DMS79 (cell line): Measurements from ENCODE around the gene HOXC10.

Experiments used
- DNase-seq: peaks from one replicate; lab custom pipeline; 2025; lab: John Stamatoyannopoulos, UW

Gene HOXC10

DNA sequence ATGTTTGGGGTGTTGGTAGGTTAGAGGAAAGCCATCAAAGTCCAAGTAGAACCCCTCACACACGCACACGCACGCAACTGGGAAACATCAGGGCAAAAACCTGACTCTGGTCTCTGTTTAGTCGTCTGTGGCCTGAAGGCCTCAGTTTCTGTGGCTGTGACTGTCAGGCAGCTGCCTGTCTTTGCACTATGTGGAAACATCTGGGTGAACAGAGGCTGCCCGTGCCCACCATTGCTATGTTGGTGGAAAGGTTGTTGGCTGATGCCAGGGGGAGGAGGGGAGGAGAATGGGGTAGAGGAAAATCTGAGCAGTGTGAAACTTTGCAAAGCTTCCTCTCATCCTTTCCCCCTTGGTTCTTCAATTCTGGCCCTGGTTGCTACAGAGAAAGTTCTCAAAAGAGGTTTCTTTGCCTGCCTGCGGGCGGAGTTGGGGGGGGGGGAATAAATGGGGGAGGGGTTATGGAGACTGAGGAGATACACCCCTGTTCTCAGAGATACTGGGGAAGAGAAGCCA lies 7.5 kb downstream of the HOXC10 start:
- no peak for DNase-seq

DNA sequence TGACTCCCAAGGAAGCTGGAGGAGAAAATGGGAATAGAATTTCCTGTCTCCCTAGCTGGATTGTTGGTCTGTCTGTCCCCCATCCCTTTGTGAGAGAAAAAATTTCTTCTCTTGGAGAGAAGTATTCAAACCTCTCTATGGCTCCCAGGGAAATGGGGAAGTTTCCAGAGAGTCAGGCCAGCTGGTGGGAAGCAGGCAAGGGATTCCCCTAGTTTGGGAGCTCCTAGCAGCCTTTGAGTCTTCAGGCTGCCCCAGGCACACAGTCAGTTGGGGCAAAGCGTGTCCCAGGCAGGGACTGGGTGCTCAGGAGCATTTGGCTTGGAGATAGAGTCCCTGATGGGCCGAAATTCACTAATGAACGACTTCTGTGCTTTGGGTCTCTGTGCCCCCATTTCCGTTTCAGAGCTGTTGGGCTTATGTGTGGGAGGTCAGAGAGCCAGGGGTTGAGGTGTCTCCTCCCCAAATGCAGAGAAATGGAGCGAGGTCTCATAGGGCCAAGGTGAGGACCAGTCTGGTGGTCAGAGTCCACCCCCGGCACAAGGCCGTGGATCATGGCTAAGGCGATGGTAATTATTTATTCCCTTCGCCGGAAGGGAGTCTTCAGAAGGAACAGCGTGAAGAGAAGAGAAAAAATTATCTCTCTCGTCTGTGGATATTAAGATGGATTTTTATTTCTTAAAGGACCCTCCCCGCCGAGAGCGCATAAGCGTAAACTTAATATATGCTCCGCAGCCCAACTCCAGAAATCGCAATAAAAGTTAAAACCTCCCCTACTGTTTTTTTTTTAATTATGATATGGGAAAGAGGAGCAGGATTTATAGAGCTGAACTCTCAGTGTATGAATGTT lies 8.4 kb downstream of the HOXC10 start:
- DNase-seq, result no peak

DNA sequence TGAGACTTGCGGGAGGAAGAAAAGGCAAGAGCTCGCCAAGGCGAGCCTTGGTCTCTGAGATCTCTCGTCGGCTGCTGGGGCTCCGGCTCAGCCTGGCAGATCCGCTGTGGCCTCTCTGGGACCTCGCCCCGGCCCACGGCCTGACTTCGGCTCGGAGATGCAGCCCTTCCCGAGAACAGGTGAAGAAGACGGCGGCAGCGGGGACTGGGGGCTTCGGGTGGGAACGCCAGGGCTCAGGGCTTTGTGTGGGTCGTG lies 9.0 kb downstream of the HOXC10 start:
- no peak for DNase-seq

DNA sequence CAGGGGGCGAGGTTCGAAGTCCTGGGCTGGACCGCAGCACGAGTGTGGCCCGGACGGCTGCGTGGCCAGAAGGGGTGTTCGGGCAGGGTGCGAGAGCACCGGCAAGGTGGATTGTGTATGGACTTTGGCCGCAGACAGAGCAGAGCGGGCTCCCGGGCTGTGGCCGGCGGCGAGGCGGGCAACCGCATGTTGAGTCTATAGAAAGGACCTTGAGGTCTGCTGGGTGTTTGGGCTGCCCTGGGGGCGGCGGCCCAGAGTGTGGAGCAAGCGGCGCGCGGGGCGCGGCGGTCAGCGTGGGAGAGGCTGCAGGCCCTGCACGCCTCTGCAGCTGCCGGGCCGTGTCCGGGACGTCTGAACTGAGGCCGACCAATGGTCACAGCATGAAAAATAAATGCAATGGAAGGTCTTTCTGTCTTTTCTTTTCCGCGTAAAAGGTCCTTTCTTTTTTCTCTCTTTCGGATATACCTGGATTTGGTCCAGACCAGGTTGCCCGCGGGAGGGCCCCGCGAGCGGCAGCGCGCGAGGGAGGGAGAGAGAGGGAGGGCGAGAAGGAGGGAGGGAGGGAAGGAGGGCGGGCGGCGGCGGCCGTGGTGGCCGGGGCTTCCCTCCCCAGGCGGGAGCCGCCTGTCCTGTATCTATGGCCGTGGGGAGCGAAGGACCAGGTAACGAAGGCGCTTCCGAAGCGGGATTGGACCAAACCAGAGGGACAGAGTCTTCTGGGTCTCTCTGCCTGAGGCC lies 9.5 kb downstream of the HOXC10 start:
- DNase-seq, result no peak

DNA sequence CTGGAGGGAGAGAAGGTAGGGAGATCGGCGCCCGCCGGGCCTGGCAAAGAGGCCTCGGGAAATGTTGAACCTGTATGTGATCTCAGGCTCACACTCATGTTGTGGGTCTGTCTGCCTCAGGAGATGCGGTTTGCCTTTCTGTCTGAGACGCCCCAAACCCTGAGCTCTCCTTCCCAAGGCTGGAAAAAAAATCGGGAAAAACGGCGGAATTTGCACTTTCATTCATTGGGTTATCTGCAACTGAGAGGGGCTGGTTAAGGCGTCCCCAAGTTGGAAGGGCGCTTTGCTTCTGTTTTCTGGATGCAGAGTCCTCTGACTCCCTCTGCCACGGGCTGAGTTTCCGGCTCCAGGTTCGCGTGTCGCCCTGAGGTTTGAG lies 10.0 kb downstream of the HOXC10 start:
- no peak for DNase-seq

DNA sequence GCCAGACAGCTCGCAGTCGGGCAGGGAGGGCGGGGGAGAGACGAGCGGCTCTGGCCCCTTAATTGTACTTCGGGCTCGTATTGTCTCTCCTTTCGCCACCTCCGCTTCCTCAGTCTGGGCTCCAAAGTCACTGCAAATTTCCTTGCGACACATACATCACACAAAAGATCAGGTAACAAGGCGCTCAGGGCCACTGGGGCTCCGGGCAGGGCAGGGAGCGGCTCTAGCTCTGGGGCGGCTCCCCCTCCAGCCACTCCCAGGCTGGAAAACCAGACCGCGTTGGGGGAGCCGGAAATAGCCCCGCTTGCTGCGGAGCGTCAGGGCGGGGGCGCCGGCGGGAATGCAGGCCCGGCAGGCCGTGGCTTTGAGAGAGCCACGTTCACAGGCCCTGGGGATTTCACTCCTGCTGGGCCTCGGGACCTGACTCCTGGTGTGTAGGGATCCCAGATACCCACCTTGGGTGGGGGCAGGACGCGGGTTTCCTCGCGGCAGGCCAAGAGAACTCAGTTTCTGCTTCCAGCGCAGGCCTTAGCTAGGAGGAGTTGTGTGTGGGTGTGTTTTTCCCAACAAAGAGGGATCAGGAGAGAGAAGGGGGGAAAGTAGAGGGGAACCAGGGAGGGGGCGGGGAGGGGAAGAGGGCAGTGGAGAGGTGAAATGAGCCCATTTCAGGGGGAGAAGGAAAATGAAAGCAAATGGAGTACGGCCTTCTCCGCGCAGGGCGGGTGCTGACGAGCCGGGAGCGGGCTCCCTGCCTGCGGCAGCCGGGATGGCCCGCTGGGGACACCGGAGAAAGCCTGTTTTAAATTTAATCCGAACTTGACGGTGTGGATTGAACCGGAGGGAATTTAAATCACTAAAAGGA lies 10.7 kb downstream of the HOXC10 start:
- DNase-seq, result no peak

DNA sequence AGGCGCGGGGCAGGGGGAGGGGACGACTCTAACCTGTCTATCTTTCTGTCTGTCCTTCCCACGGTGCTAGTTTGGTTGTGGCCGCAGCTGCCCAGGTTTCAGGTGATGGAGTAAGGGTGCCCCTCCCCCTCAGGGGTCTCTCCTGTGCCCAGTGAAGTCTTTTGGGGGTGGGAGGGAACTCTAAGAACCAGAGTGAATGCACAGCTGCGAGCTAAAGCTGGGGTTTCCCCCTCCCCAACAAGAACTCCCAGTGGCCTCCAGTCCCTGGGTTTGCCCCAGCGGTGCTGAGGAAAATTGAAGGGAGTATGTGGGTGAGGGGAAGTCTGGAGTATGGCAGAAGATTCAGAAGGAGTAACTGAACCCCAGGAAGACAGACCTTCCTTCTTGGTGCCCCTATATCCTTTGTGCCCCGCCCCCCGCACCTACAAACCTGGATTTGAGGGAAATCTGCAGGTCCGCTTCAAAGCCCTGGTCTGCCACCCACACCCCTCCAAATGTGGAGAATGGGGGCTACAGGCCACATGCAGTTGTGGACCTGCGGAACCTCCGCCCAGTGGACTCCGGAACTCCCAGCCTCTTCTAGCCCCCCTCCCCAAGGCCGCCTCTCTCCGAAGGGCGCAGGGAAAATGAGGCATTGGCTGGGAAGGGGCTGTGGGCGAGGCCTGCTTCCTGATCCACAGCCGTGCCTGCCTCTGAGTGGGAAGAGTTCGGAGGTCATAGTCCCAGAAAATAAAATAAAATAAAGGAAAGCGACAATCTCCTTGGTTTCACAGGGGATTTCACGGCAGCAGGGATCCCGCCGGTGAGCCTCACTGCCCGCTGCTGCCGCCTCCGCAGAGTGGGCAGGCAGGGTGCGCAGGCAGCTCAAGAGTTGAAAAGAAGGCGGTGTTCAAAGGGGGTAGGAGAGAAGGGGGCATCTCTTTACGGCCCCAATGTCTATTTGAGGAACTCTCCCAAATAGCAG lies 11.6 kb downstream of the HOXC10 start:
- DNase-seq, result no peak

DNA sequence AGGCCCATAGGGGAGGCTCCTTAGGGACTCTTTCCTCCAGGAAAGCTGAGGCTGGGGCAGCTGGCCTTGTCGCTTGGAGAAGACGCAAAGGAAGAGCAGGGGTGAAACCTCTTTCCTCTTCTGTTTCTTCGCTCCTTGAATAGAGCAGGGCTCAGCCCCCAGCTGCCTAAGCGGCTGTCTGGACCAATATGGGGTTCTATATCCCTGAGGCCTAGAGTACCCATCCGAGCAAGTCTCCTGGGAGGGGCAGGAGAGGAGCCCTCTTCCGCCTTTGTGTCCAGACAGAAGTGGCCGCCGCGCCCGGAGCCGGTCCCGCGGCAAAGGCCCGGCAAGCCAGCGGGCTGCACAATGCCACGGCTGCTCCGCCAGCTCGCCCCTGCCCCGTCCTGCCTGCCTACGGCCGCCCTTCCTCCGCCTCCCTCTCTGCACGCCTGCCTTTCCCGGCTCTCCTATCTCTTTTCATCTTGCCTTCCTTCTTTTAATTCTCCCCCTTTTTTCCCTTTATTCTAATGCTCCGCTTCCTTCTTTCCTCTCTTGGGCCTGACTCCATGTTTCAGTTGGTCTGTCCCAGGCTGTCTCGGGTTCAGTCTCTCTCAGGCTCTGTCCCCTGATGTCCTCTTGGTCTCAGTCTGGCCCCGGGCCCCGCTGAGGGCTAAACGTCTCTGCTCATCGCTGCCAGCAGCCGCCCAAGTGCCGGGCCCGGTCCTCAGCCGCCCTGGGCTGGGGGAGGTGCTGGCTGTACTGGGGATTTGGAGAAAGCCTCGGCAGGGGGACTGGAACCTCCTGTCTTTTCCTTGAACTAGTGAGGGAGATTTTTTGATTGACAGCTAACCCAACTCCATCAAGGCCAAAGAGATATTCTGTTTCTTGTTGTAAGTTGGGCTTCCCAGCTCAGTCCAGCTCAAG lies 12.5 kb downstream of the HOXC10 start:
- DNase-seq, result no peak

DNA sequence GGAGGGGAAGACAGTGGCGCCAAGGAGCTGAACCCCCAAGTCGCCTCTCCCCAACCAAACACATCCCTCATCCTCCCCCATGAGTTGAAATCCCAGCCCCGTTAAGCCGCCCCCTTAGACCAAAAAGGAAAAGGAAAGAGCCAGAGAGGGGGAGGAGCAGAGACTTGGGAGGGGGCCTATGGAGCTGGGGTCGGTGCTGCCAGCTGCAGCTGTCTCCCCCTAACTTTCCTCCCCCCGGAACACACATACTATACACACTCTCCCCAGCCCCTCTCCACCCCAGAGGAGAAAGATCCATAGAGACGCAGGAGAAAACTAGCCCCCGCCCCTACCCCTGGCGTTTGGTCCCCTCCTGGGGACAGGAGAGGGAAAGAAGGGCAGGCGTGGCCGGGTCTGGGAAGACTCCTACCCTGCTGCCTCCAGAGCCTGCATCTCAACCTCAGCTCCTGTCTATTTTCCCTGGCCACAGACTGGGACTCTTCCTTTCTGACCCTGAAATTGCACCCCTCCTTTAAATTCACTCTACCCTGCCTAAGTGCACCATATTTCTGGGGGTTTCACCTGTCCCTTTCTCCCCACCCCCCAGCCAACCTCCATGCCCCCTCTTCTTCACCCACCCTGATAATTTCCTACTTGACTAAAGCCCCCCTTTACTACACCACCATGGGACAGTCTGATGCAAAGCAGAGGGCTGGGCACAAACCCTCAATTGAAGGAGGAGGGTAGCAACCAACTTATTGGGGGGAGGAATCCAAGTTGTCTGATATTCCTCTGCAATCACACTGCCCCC lies 13.4 kb downstream of the HOXC10 start:
- DNase-seq, result no peak

DNA sequence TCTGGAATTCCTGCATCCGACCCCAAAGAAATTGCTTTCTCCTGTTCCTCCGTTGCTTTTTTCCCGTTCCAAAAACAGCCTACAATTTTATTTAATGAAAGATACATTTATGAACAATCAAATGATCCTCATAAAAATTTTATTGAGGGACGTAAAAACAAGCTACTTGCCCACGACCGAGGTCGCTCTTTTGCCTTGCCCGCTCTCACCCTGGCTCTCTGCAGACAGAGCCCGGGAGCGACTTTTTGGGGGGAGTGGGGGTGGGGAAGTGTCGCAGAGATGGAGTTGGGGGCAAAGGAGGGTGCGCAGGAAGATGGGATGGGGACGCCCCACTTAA lies 13.9 kb downstream of the HOXC10 start:
- no peak for DNase-seq

DNA sequence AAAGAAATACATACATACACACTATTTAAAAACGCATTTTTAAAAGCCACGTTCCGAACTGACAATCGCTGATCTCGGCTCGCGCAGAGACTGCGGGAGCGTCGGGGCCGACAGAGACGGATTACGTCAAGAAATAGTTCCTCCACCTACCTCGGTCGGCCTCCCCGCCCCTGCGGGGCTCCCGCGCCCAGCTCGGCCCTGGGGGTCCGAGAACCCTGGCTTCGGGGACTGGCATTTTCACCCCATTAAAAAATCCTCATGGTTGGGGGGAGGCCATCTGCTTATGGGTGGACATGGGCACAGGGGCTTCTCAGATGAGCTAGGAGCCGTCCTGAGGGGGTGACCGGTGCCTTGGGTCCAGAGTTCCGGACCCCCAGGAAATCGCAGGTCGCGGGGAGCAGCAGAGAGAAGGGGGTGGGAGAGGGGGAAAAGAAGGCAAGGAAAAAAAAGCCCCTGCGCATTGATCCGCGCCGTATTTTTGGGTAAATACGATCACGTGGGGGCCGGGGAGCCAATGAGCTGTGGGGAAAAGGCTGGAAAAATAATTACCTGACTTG lies 14.7 kb downstream of the HOXC10 start:
- DNase-seq, result peak; percentile 20

DNA sequence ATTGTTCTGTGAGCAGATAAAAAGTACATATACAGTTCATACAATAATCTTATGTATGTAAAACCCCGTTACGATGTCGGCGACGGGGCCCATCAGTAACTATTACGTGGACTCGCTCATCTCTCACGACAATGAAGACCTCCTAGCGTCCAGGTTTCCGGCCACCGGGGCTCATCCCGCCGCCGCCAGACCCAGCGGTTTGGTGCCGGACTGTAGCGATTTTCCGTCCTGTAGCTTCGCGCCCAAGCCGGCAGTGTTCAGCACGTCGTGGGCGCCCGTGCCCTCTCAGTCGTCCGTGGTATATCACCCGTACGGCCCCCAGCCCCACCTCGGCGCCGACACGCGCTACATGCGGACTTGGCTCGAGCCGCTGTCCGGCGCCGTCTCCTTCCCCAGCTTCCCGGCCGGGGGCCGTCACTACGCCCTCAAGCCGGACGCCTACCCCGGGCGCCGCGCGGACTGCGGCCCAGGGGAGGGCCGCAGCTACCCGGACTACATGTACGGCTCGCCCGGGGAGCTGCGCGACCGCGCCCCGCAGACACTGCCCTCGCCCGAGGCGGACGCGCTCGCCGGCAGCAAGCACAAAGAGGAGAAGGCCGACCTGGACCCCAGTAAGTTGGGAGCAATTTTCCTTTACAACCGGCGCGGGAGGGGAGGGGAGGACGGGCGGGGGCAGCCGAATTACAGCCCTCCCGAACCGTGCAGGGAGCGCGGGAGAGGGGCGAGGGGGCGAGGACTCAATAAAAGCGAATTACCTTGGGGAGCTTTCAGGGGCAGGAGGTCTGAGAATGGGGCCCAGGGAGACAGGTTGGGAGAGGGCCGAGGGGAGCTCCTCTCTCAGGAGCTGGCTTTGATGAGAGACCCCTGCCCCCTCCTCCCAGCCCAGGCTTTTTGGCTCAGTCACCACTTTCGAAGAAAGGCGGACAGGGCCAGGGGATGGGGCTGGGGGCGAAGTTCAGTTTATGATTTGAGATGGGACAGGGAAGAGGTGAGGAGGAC lies 15.5 kb downstream of the HOXC10 start, which contains the start of gene HOXC9:
Gene HOXC9 (plus strand): TSS at position 46 of the 999 bp plus-strand sequence. CDS start 28 bp downstream, at position 74.
- DNase-seq, result no peak

DNA sequence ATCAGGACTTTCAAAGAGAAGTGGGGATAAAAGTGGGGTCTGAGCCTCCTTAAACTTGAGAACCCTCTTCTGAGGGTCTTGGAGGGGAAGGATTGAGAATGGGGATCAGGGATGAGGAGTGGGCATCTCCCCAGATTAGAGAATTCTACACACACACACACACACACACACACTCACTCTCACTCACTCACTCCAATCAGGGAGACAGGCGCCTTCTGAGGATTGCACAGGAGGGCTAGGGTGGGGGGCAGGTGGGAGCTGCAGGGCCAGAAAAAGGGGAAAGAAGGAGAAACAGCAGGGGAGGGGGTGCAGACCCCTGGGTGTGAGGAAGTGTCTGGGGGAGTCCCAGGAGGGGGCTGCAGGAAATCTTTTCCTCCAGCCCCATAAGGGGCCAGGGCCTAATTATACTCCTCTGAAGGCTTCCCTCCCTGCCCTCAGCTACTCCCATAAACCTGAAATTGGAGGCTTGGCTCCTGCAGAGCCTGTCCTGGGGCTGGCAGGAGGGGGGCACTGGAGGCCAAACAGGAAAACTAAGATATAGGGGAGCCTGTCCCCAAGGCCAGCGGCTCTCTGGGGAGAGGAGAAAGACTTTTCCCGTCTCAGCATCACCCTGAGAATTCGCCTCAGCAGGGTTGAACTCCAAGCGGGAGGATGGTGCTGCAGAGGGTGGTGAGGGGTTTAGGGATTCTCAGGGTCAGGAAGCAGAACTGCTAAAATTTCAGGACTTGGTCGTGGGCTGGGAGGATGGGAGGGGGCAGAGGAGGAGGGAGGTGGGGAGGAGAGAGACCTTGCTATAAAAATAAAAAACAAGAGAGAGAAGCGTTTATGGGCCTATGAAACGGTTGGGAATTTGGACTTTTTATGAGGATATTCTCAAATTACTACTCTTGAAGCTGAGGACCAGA lies 16.6 kb downstream of the HOXC10 start:
- DNase-seq, result no peak

DNA sequence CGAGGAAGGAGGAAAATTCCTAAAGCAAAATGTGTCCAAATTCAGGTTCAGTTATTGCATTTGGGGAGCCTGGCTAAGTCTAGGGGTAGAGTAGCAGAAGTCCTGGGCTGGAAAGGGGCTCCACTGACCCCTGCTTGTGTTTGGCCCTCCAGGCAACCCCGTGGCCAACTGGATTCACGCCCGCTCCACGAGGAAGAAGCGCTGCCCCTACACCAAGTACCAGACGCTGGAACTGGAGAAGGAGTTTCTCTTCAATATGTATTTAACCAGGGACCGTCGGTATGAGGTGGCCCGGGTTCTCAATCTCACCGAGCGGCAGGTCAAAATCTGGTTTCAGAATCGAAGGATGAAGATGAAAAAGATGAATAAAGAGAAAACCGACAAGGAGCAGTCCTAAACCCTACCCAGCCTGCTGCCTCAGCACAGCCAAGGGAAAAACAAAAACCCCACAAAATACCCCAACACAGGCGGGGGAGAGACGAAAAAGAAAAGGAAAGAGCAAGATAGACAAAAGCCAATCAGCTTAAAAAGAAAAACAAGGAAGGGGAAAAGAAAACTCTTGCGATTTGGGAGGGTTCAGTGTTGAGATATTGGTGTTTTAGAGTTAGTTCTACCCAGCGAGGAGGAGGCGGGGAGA lies 17.4 kb downstream of the HOXC10 start:
- no peak for DNase-seq

DNA sequence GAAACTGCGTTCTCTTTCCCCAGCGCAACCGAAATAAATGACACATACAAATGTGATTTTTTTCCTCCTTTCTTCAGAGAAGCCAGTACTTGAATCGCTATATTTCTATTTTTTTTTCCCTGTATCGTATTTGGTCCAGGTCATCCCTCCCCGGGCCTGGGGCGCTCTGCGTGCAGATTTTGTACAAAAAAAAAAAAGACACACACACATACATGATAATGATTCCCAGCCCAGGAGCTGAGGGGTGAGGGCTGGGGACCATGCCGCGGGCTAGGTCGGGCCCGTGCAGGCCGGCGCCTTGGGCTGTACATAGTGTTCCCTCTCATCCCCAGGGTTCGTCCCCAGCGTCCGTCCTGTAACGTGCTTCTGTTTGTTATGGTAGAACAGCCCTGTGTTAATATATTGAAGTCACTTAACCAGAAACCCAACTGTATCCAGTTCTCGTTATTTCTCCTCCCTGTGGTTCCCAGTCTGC lies 18.0 kb downstream of the HOXC10 start:
- no peak for DNase-seq

DNA sequence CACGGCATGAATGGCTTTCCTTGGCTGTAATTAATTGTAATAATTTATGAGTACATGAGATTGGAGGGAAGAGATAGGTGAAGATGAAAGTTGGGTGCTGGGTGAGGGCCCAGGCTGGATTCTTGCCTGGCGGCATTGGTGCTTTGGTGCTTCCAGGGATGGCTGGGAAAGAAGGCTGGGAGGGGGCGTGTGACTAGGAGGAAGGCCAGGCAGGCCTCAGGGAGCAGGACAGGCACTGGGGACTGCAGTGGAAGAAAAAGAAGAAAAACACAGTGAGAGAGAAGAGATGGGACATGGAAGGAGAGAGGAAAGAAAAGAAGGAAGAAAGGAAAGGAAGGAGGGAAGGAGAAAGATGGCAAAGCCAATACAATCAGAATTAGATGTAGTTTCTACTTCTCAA lies 18.7 kb downstream of the HOXC10 start:
- DNase-seq, result no peak
